Keratinocyte (primary cell): Measurements from ENCODE around the gene LYRM2. TPM values are rescaled to one million over a fixed set of nuclear protein-coding genes. Genes with fewer than 3 reads are reported as not detected.

Source experiments
- DNase-seq: peaks from one replicate; pipeline ENCODE4 v3.0.0-alpha.2; 2011; ENCODE audit warnings: low read depth, missing footprints, low spot score
- FAIRE-seq: peaks from 2 replicates; lab custom pipeline; 2011; peaks lifted over from hg19 to GRCh38; lab: Jason Lieb, UNC
- H2AFZ ChIP-seq: 2 replicates; pipeline ENCODE4 v1.6.0; 2012; ENCODE audit warnings: low read length, control low read depth, inconsistent platforms; ENCODE audit not compliant: control insufficient read depth
- H3K27ac ChIP-seq: 2 replicates; pipeline ENCODE4 v1.5.1; 2011; ENCODE audit warnings: low read length; ENCODE audit not compliant: control insufficient read depth, insufficient read depth
- H3K27me3 ChIP-seq: 3 replicates; pipeline ENCODE4 v1.6.0; 2011; ENCODE audit warnings: low read length; ENCODE audit not compliant: control insufficient read depth, insufficient read depth; ENCODE audit errors: extremely low read depth
- H3K36me3 ChIP-seq, 2 experiments: 2 replicates in 1 of 2; 3 replicates in 1 of 2; pipeline ENCODE4 v1.5.1; 2011; ENCODE audit warnings: low read length in 2 of 2, mild to moderate bottlenecking in 1 of 2; ENCODE audit not compliant: control insufficient read depth in 2 of 2, insufficient read depth in 2 of 2; ENCODE audit errors: extremely low read depth in 1 of 2
- H3K4me1 ChIP-seq: 3 replicates; pipeline ENCODE4 v1.5.1; 2011; ENCODE audit warnings: low read length; ENCODE audit not compliant: control insufficient read depth, insufficient read depth; ENCODE audit errors: extremely low read depth
- H3K4me2 ChIP-seq: 3 replicates; pipeline ENCODE4 v1.6.0; 2011; ENCODE audit warnings: low read depth, low read length; ENCODE audit not compliant: control insufficient read depth, insufficient read depth; ENCODE audit errors: extremely low read depth
- H3K4me3 ChIP-seq, 3 experiments: fragments of 200-600 bp in 1 of 3; sonication (generic) in 1 of 3; 2 replicates in 2 of 3; 3 replicates in 1 of 3; pipeline ENCODE4 v1.5.1; 2011 to 2016; ENCODE audit warnings: low read length in 3 of 3, mild to moderate bottlenecking in 3 of 3, control low read depth in 2 of 3, inconsistent platforms in 1 of 3, low read depth in 1 of 3, mixed read lengths in 1 of 3, mixed run types in 1 of 3, moderate library complexity in 1 of 3; ENCODE audit not compliant: control insufficient read depth in 2 of 3, insufficient read depth in 2 of 3; ENCODE audit errors: extremely low read depth in 1 of 3
- H3K79me2 ChIP-seq: 2 replicates; pipeline ENCODE4 v1.6.0; 2012; ENCODE audit warnings: low read length; ENCODE audit not compliant: control insufficient read depth, insufficient read depth
- H3K9ac ChIP-seq: 3 replicates; pipeline ENCODE4 v1.6.0; 2011; ENCODE audit warnings: low read length; ENCODE audit not compliant: control insufficient read depth, insufficient read depth; ENCODE audit errors: extremely low read depth
- H3K9me1 ChIP-seq: 3 replicates; pipeline ENCODE4 v1.6.0; 2011; ENCODE audit warnings: low read length; ENCODE audit not compliant: control insufficient read depth, insufficient read depth; ENCODE audit errors: extremely low read depth
- H3K9me3 ChIP-seq: 2 replicates; pipeline ENCODE4 v1.5.1; 2012; ENCODE audit warnings: low read depth, low read length; ENCODE audit not compliant: control insufficient read depth
- H4K20me1 ChIP-seq: 3 replicates; pipeline ENCODE4 v1.6.0; 2011; ENCODE audit warnings: low read length; ENCODE audit not compliant: control insufficient read depth, insufficient read depth; ENCODE audit errors: extremely low read depth
- CTCF ChIP-seq, 3 experiments: IDR thresholded peaks in 1 of 3; conservative IDR thresholded peaks in 1 of 3; optimal IDR thresholded peaks in 1 of 3; 2 replicates in 2 of 3; 3 replicates in 1 of 3; pipeline versions ENCODE3 to v1.5.1; 2011; ENCODE audit warnings: low read length in 3 of 3, mild to moderate bottlenecking in 3 of 3, moderate library complexity in 2 of 3, control low read depth in 1 of 3, inconsistent platforms in 1 of 3; ENCODE audit not compliant: insufficient read depth in 2 of 3; ENCODE audit errors: extremely low read depth in 1 of 3
- EZH2 ChIP-seq: IDR thresholded peaks from one replicate; pipeline ENCODE4 v1.6.1; 2012; ENCODE audit warnings: inconsistent platforms, mild to moderate bottlenecking, low read length, moderate library complexity
- dilution Hi-C: fragments of 300-500 bp; cut with MboI; formaldehyde crosslinking; loops from one replicate; pipeline ENCODE4 v1.7.0; 2020; ENCODE audit warnings: low sequenced_read_pairs; ENCODE audit not compliant: extremely low pct_ligation_motif_present
- polyA plus RNA-seq, 5 experiments: library from polyadenylated mRNA; depleted of rRNA in 3 of 5; stranded (reverse) in 3 of 5; stranded (forward) in 1 of 5; unstranded in 1 of 5; fragments of >200 nt; gene quantifications; 1 replicate in 1 of 5; 2 replicates in 3 of 5; 3 replicates in 1 of 5; pipeline versions ENCODE4 v1.2.1 to v1.2.3, GENCODE V29; 2011 to 2012; ENCODE audit warnings: missing spikeins in 2 of 5, low read depth in 1 of 5, low replicate concordance in 1 of 5

Gene LYRM2
- polyA plus RNA-seq, 1 donor (not counting 4 experiments of a cell fraction or from before 2014, with no cell fraction given), result 43.0 TPM

GRCh38 chr6:89615882-89616281 lies 22.7 kb downstream of the LYRM2 start:
- H3K36me3 ChIP-seq, result no peaks in the 10 kb centered on the region

GRCh38 chr6:89613790-89614189 lies 24.8 kb downstream of the LYRM2 start:
- dilution Hi-C loops, result no loop called here
- FAIRE-seq, result no peak
- H3K4me1 ChIP-seq, result peaks cover 8% of the 10 kb centered on the region

More at GRCh38 chr6:89615882-89616281, 22.7 kb downstream of the LYRM2 start:
- no peaks in the 10 kb centered on the region for H3K79me2 ChIP-seq
- H3K27me3 ChIP-seq, result no peaks in the 10 kb centered on the region
- no peaks in the 10 kb centered on the region for H3K9me3 ChIP-seq
- H3K4me1 ChIP-seq, result peaks cover 8% of the 10 kb centered on the region
- H3K9ac ChIP-seq, result no peak overlapping the region
- no peak overlapping the region for H2AFZ ChIP-seq
- no peak for DNase-seq
- no peaks in the 10 kb centered on the region for H4K20me1 ChIP-seq
- dilution Hi-C loops, result no loop called here
- H3K4me3 ChIP-seq, result no peak overlapping the region
- H3K4me2 ChIP-seq, result no peak overlapping the region
- H3K27ac ChIP-seq, result no peak overlapping the region
- TF ChIP-seq CTCF (optimal IDR thresholded peaks at IDR 0.05 in 1 of 3, IDR thresholded peaks at IDR 0.05 in 1 of 3, conservative IDR thresholded peaks at IDR 0.05 in 1 of 3; ENCODE audit: extremely low read depth in 1 of 3, insufficient read depth in 2 of 3, low read length in 3 of 3) (no peak), EZH2 (no peak)
- no peak for FAIRE-seq
- no peaks in the 10 kb centered on the region for H3K9me1 ChIP-seq

More at GRCh38 chr6:89613790-89614189, 24.8 kb downstream of the LYRM2 start:
- DNase-seq, result no peak
- Histone ChIP-seq H3K4me2 (no peak overlapping the region), H3K79me2 (no peaks in the 10 kb centered on the region), H3K27ac (no peak overlapping the region), H3K4me3 (no peak overlapping the region), H3K9ac (no peak overlapping the region), H3K27me3 (no peaks in the 10 kb centered on the region), H3K9me3 (no peaks in the 10 kb centered on the region), H3K9me1 (no peaks in the 10 kb centered on the region), H4K20me1 (no peaks in the 10 kb centered on the region), H3K36me3 (no peaks in the 10 kb centered on the region), H2AFZ (no peak overlapping the region)
- no peak for TF ChIP-seq EZH2
- no peak for TF ChIP-seq CTCF (optimal IDR thresholded peaks at IDR 0.05 in 1 of 3, IDR thresholded peaks at IDR 0.05 in 1 of 3, conservative IDR thresholded peaks at IDR 0.05 in 1 of 3; ENCODE audit: extremely low read depth in 1 of 3, insufficient read depth in 2 of 3, low read length in 3 of 3)
